Chondrocyte (in vitro differentiated cells): ENCODE measurements around the gene OLA1. TPM values are rescaled to one million over a fixed set of nuclear protein-coding genes. Genes with fewer than 3 reads are reported as not detected.
"Not testable (repeated sequence)": the region's sequence is repeated elsewhere in the genome, so short reads cannot be mapped to it uniquely, and the experiment has no call there.

Source experiments
- DNase-seq: peaks from one replicate; pipeline ENCODE4 v3.0.0; 2021; ENCODE audit warnings: mixed read lengths, low spot score
- H3K27ac Mint-ChIP-seq: one replicate; pipeline ENCODE4 v1.8.0; 2021; ENCODE audit warnings: mild to moderate bottlenecking, moderate library complexity, mixed read lengths; ENCODE audit not compliant: unreplicated experiment
- H3K27me3 Mint-ChIP-seq: 2 replicates; pipeline ENCODE4 v1.8.0; 2021; ENCODE audit warnings: low read depth, mixed read lengths
- H3K36me3 Mint-ChIP-seq: 2 replicates; pipeline ENCODE4 v1.8.0; 2021; ENCODE audit warnings: low read depth, mixed read lengths
- H3K4me1 Mint-ChIP-seq: 2 replicates; pipeline ENCODE4 v1.8.0; 2021; ENCODE audit warnings: low read depth, mild to moderate bottlenecking, mixed read lengths
- H3K4me3 Mint-ChIP-seq: one replicate; pipeline ENCODE4 v1.8.0; 2021; ENCODE audit warnings: mild to moderate bottlenecking, moderate library complexity, mixed read lengths; ENCODE audit not compliant: unreplicated experiment
- H3K9me3 Mint-ChIP-seq: 2 replicates; pipeline ENCODE4 v1.8.0; 2021; ENCODE audit warnings: low read depth, mixed read lengths
- CTCF ChIP-seq: fragments of 200-600 bp; sonication (generic); IDR thresholded peaks from 2 replicates; pipeline ENCODE4 v1.5.0; 2021; ENCODE audit warnings: antibody characterized with exemption, mild to moderate bottlenecking, moderate library complexity
- total RNA-seq: library from RNA; stranded (reverse); gene quantifications from 3 replicates; pipeline ENCODE4 v1.2.1, GENCODE V29; 2021

Gene OLA1
- total RNA-seq, 1 donor from 2014 or later, result 77.5 TPM

- H3K9me3 Mint-ChIP-seq, result no peaks in the 10 kb centered on the region
- DNase-seq, result no peak
- TF ChIP-seq CTCF, result no peak
- H3K27ac Mint-ChIP-seq, result peak overlapping the region; percentile 87
- no peaks in the 10 kb centered on the region for H3K27me3 Mint-ChIP-seq
- peaks cover 9% of the 10 kb centered on the region for H3K36me3 Mint-ChIP-seq
- peak overlapping the region; percentile 81 for H3K4me3 Mint-ChIP-seq
- peaks cover 33% of the 10 kb centered on the region for H3K4me1 Mint-ChIP-seq
Measured at GRCh38 chr2:174248998-174249592, 763 bp upstream of the OLA1 start.

GRCh38 chr2:174247474-174248186 is 702 bp downstream of the OLA1 start:
- Mint-ChIP-seq H3K36me3 (peaks cover 9% of the 10 kb centered on the region), H3K4me1 (peaks cover 34% of the 10 kb centered on the region), H3K9me3 (no peaks in the 10 kb centered on the region), H3K4me3 (peak overlapping the region; percentile 85), H3K27ac (peak overlapping the region; percentile 86), H3K27me3 (no peaks in the 10 kb centered on the region)
- no peak for DNase-seq
- no peak for TF ChIP-seq CTCF

GRCh38 chr2:174246944-174247381 is 1.4 kb downstream of the OLA1 start:
- H3K36me3 Mint-ChIP-seq, result peaks cover 11% of the 10 kb centered on the region
- H3K4me3 Mint-ChIP-seq, result peak overlapping the region; percentile 41
- no peak for DNase-seq
- no peaks in the 10 kb centered on the region for H3K27me3 Mint-ChIP-seq
- no peak overlapping the region for H3K27ac Mint-ChIP-seq
- TF ChIP-seq CTCF, result no peak
- peaks cover 39% of the 10 kb centered on the region for H3K4me1 Mint-ChIP-seq
- H3K9me3 Mint-ChIP-seq, result no peaks in the 10 kb centered on the region

- H3K27ac Mint-ChIP-seq, H3K27me3 Mint-ChIP-seq, H3K4me3 Mint-ChIP-seq, DNase-seq, H3K9me3 Mint-ChIP-seq: not testable (repeated sequence)
- Mint-ChIP-seq H3K36me3 (peaks cover 11% of the 10 kb centered on the region), H3K4me1 (peaks cover 45% of the 10 kb centered on the region)
Measured at GRCh38 chr2:174245628-174246027, 2.7 kb downstream of the OLA1 start.

- peaks cover 45% of the 10 kb centered on the region for H3K4me1 Mint-ChIP-seq
- H3K27me3 Mint-ChIP-seq, result no peaks in the 10 kb centered on the region
- no peak overlapping the region for H3K4me3 Mint-ChIP-seq
- no peak overlapping the region for H3K27ac Mint-ChIP-seq
- H3K36me3 Mint-ChIP-seq, result peaks cover 11% of the 10 kb centered on the region
- no peak for DNase-seq
- no peaks in the 10 kb centered on the region for H3K9me3 Mint-ChIP-seq
- no peak for TF ChIP-seq CTCF
Measured at GRCh38 chr2:174245065-174245464, 3.3 kb downstream of the OLA1 start.
